Measurements from ENCODE around the gene SMPD1. TPM values are rescaled to one million over a fixed set of nuclear protein-coding genes. Genes with fewer than 3 reads are reported as not detected.

Gene SMPD1
- total and polyA plus RNA-seq, 9 of the 15 experiments (the other 6 are each of a cell fraction or from before 2014, with no cell fraction given) = 0.90 to 9.9 (median 5.2) TPM

DNA sequence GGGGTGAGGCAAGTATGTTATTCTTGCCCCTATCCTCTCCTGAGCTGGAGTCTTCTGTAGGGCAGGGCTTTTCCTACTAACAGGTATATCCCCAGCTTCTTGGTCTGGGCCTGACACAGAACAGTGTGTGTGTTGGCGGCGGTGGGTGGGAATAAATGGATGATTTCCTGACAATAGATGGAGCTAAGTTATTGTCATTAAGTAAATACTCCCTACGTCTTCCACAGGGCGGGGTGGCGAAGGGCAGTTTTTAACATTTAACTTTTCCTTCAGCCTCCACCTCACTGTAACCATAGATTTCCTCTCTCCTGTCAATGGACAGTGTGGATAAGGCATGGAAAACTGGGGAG lies 11.7 kb upstream of the SMPD1 start:
- POLR2A ChIA-PET = interaction anchor here (0.7 to 1.9 kb wide), 10 partner anchors 10 to 127 kb away, joined by 3 to 9 read pairs (median 4); partner anchors contain the start of gene SMPD1
- in situ Hi-C loops (cut with MboI) = loop anchor here (5.0 kb wide), 1 partner anchor 64 kb away; the partner anchor contains the start of gene HPX

More for the DNA sequence above, 11.7 kb upstream of the SMPD1 start:
- Histone ChIP-seq H4K20me1 (replicated peaks; ENCODE audit: control insufficient read depth, insufficient read depth, low read length) (no peaks in the 10 kb centered on the region), H3K36me3 (ENCODE audit: control insufficient read depth, insufficient read depth, low read length) (no peaks in the 10 kb centered on the region), H3K79me2 (ENCODE audit: control insufficient read depth, insufficient read depth, low read length) (no peaks in the 10 kb centered on the region), H3K9me3 (replicated peaks; ENCODE audit: control insufficient read depth, insufficient read depth, low read depth, low read length) (no peaks in the 10 kb centered on the region), H3K4me1 (replicated peaks in 1 of 2; ENCODE audit: control insufficient read depth in 2 of 2, insufficient read depth in 2 of 2, low read length in 2 of 2) (peaks cover 0 to 6% of the 10 kb centered on the region in 2 experiments; a peak in 2 of 5 replicates), H3K27me3 (ENCODE audit: control insufficient read depth in 2 of 2, insufficient read depth in 2 of 2, low read length in 2 of 2) (peaks cover 15 to 23% of the 10 kb centered on the region in 2 experiments; a peak in 3 of 5 replicates), H2AFZ (ENCODE audit: low read depth, low read length) (no peak overlapping the region), H3K4me2 (ENCODE audit: insufficient read depth, low read length) (no peak overlapping the region; the same call in 1 of the 2 replicates), H3K9ac (ENCODE audit: insufficient read depth in 1 of 2, low read depth in 2 of 2, low read length in 2 of 2) (0 out of 4 replicates have a peak overlapping the region, but pooled peaks of 1 of the 2 experiments have one; percentile 45), H3K4me3 (no peak overlapping the region), H3K27ac (ENCODE audit: extremely low read depth, low read depth, low read length) (no peak overlapping the region), H3K9me1 (ENCODE audit: control insufficient read depth, insufficient read depth, low read length) (no peaks in the 10 kb centered on the region)
- CTCF ChIA-PET (ENCODE audit: low intra/inter-chr PET ratio) = interaction anchor here (1.1 to 3.2 kb wide), 5 partner anchors 65 to 378 kb away, joined by 3 to 21 read pairs (median 12); no protein-coding TSS in a partner anchor
- BruUV-seq (replicated peaks) = no TSS peak
- intact Hi-C loops (cut with micrococcal nuclease) = loop anchor here (5.0 to 10.0 kb wide), 2 partner anchors 256 to 379 kb away; no protein-coding TSS in a partner anchor
- WGBS (ENCODE audit: insufficient coverage, low coverage, missing lambda C conversion rate) = 29% methylated on average over 5 of the region's 5 CpGs
- no peak for ATAC-seq
- no peak for FAIRE-seq
- no peak for DNase-seq (ENCODE audit: extremely low read depth in 1 of 4, low spot score in 3 of 4)
- no peak for TF ChIP-seq NCOA2 (IDR thresholded peaks at IDR 0.05; ENCODE audit: partially characterized antibody in 2 of 2)
- no peak for TF ChIP-seq FOXA1 (IDR thresholded peaks at IDR 0.05; ENCODE audit: borderline replicate concordance)
- TF ChIP-seq MXI1 (IDR thresholded peaks at IDR 0.05; ENCODE audit: low read depth, low read length) = no peak
- no peak for TF ChIP-seq NCOR1 (IDR thresholded peaks at IDR 0.05)
- no peak for TF ChIP-seq ZSCAN29 (IDR thresholded peaks at IDR 0.05)
- no peak for TF ChIP-seq STAG1 (CRISPR knock-in tag; IDR thresholded peaks at IDR 0.05; ENCODE audit: borderline replicate concordance)
- TF ChIP-seq MIER1 (IDR thresholded peaks at IDR 0.05; ENCODE audit: low read depth) = no peak
- TF ChIP-seq, protein P1, sequence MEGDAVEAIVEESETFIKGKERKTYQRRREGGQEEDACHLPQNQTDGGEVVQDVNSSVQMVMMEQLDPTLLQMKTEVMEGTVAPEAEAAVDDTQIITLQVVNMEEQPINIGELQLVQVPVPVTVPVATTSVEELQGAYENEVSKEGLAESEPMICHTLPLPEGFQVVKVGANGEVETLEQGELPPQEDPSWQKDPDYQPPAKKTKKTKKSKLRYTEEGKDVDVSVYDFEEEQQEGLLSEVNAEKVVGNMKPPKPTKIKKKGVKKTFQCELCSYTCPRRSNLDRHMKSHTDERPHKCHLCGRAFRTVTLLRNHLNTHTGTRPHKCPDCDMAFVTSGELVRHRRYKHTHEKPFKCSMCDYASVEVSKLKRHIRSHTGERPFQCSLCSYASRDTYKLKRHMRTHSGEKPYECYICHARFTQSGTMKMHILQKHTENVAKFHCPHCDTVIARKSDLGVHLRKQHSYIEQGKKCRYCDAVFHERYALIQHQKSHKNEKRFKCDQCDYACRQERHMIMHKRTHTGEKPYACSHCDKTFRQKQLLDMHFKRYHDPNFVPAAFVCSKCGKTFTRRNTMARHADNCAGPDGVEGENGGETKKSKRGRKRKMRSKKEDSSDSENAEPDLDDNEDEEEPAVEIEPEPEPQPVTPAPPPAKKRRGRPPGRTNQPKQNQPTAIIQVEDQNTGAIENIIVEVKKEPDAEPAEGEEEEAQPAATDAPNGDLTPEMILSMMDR (IDR thresholded peaks at IDR 0.05 in 2 of 3, conservative IDR thresholded peaks at IDR 0.05 in 1 of 3; ENCODE audit: insufficient read depth in 2 of 3, low read depth in 1 of 3, low read length in 3 of 3) = no peak
- TF ChIP-seq, protein P2, sequence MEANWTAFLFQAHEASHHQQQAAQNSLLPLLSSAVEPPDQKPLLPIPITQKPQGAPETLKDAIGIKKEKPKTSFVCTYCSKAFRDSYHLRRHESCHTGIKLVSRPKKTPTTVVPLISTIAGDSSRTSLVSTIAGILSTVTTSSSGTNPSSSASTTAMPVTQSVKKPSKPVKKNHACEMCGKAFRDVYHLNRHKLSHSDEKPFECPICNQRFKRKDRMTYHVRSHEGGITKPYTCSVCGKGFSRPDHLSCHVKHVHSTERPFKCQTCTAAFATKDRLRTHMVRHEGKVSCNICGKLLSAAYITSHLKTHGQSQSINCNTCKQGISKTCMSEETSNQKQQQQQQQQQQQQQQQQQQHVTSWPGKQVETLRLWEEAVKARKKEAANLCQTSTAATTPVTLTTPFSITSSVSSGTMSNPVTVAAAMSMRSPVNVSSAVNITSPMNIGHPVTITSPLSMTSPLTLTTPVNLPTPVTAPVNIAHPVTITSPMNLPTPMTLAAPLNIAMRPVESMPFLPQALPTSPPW (CRISPR knock-in tag; IDR thresholded peaks at IDR 0.05) = no peak
- TF ChIP-seq MYBL2 (IDR thresholded peaks at IDR 0.05; ENCODE audit: low read depth) = no peak
- TF ChIP-seq MYBL2 (CRISPR knock-in tag; IDR thresholded peaks at IDR 0.05; ENCODE audit: borderline replicate concordance) = no peak
- TF ChIP-seq FOXJ3 (CRISPR knock-in tag; IDR thresholded peaks at IDR 0.05) = no peak
- no peak for TF ChIP-seq MAZ (CRISPR knock-in tag; conservative IDR thresholded peaks at IDR 0.05 in 1 of 2, IDR thresholded peaks at IDR 0.05 in 1 of 2)

Measured in K562 (cell line).